CD14-positive monocyte (primary cell): ENCODE data around the gene C2orf66. TPM values are rescaled to one million over a fixed set of nuclear protein-coding genes. Genes with fewer than 3 reads are reported as not detected.

Experiments
- DNase-seq, 3 donors: peaks; one replicate each; pipeline ENCODE4 v3.0.0-alpha.2; 2011 to 2022
- H2AFZ ChIP-seq: 2 replicates; pipeline ENCODE4 v1.6.0; 2012; ENCODE audit warnings: mild to moderate bottlenecking, low read depth, low read length, inconsistent platforms; ENCODE audit not compliant: insufficient read depth, poor library complexity, severe bottlenecking
- H3K27ac ChIP-seq, 2 donors: 1 replicate in 1 of 2; 2 replicates in 1 of 2; pipeline ENCODE4 v1.5.1; 2012 to 2013; ENCODE audit warnings: low read length in 2 of 2, control low read depth in 1 of 2, inconsistent platforms in 1 of 2, low read depth in 1 of 2, mild to moderate bottlenecking in 1 of 2
- H3K27me3 ChIP-seq, 2 donors: one replicate each; pipeline versions ENCODE4 v1.6.0 to v1.6.1; 2011 to 2013; ENCODE audit warnings: low read length in 2 of 2; ENCODE audit not compliant: control insufficient read depth in 2 of 2, insufficient read depth in 2 of 2
- H3K36me3 ChIP-seq, 2 donors: replicated peaks in 1 of 2; 1 replicate in 1 of 2; 2 replicates in 1 of 2; pipeline versions ENCODE4 v1.5.1 to v1.6.1; 2012 to 2013; ENCODE audit warnings: low read length in 2 of 2, control low read depth in 1 of 2, inconsistent platforms in 1 of 2, mild to moderate bottlenecking in 1 of 2; ENCODE audit not compliant: insufficient read depth in 2 of 2, control insufficient read depth in 1 of 2
- H3K4me1 ChIP-seq, 2 donors: 1 replicate in 1 of 2; 2 replicates in 1 of 2; pipeline versions ENCODE4 v1.5.1 to v1.6.1; 2012 to 2013; ENCODE audit warnings: low read length in 2 of 2, control low read depth in 1 of 2, inconsistent platforms in 1 of 2, mild to moderate bottlenecking in 1 of 2, moderate library complexity in 1 of 2; ENCODE audit not compliant: insufficient read depth in 2 of 2, control insufficient read depth in 1 of 2
- H3K4me2 ChIP-seq: replicated peaks from 2 replicates; pipeline ENCODE3; 2012; ENCODE audit warnings: low read length, moderate library complexity, mild to moderate bottlenecking; ENCODE audit not compliant: poor library complexity, severe bottlenecking; ENCODE audit errors: extremely low read depth
- H3K4me3 ChIP-seq, 3 experiments: fragments of 200-600 bp in 1 of 3; sonication (generic) in 1 of 3; replicated peaks in 1 of 3; 1 replicate in 2 of 3; 2 replicates in 1 of 3; pipeline ENCODE4 v1.5.1; 2011 to 2013; ENCODE audit warnings: low read length in 3 of 3, mild to moderate bottlenecking in 3 of 3, control low read depth in 2 of 3, low read depth in 2 of 3, inconsistent platforms in 1 of 3, moderate library complexity in 1 of 3
- H3K79me2 ChIP-seq: 2 replicates; pipeline ENCODE4 v1.6.0; 2012; ENCODE audit warnings: mild to moderate bottlenecking, control low read depth, inconsistent platforms, low read length, moderate library complexity; ENCODE audit not compliant: insufficient read depth
- H3K9ac ChIP-seq: 2 replicates; pipeline ENCODE4 v1.6.0; 2017; ENCODE audit warnings: low read length, mild to moderate bottlenecking; ENCODE audit not compliant: insufficient read depth, poor library complexity, severe bottlenecking
- H3K9me3 ChIP-seq, 2 donors: replicated peaks in 1 of 2; 1 replicate in 1 of 2; 2 replicates in 1 of 2; pipeline versions ENCODE4 v1.5.1 to v1.6.1; 2012 to 2013; ENCODE audit warnings: low read length in 2 of 2, control low read depth in 1 of 2; ENCODE audit not compliant: control insufficient read depth in 1 of 2, insufficient read depth in 1 of 2
- H4K20me1 ChIP-seq: 2 replicates; pipeline ENCODE4 v1.6.0; 2012; ENCODE audit warnings: mild to moderate bottlenecking, low read length, control low read depth, moderate library complexity; ENCODE audit not compliant: insufficient read depth
- H3K27ac Mint-ChIP-seq, 7 donors: one replicate each; pipeline ENCODE4 v1.8.0; 2020; ENCODE audit warnings: mild to moderate bottlenecking in 7 of 7, mixed read lengths in 7 of 7, moderate library complexity in 6 of 7, inconsistent platforms in 2 of 7
- H3K27me3 Mint-ChIP-seq, 3 donors: one replicate each; pipeline ENCODE4 v1.8.0; 2021 to 2022; ENCODE audit warnings: low read depth in 3 of 3, mild to moderate bottlenecking in 3 of 3, mixed read lengths in 3 of 3, moderate library complexity in 3 of 3, inconsistent platforms in 1 of 3
- H3K36me3 Mint-ChIP-seq, 2 donors: one replicate each; pipeline ENCODE4 v1.8.0; 2020; ENCODE audit warnings: mixed read lengths in 2 of 2, inconsistent platforms in 1 of 2, mild to moderate bottlenecking in 1 of 2
- H3K4me1 Mint-ChIP-seq: one replicate; pipeline ENCODE4 v1.8.0; 2020; ENCODE audit warnings: mild to moderate bottlenecking, mixed read lengths
- H3K4me3 Mint-ChIP-seq, 2 donors: one replicate each; pipeline ENCODE4 v1.8.0; 2020; ENCODE audit warnings: mild to moderate bottlenecking in 2 of 2, mixed read lengths in 2 of 2, moderate library complexity in 1 of 2
- H3K9me3 Mint-ChIP-seq, 7 donors: one replicate each; pipeline ENCODE4 v1.8.0; 2020 to 2022; ENCODE audit warnings: mixed read lengths in 7 of 7, mild to moderate bottlenecking in 6 of 7, moderate library complexity in 6 of 7, inconsistent platforms in 2 of 7
- intact Hi-C, 2 donors: fragments of 100-400 bp; cut with micrococcal nuclease; formaldehyde crosslinking; loops; one replicate each; pipeline versions ENCODE4 v1.15.0 to v1.15.1; 2023
- polyA plus RNA-seq, 3 donors: library from polyadenylated mRNA; depleted of rRNA in 1 of 3; unstranded in 2 of 3; stranded (reverse) in 1 of 3; fragments of 300-500 nt in 2 of 3; fragments of >200 nt in 1 of 3; fragmentation: Illumina TruSeq in 2 of 3; gene quantifications; 1 replicate in 2 of 3; 2 replicates in 1 of 3; pipeline ENCODE4 v1.2.3, GENCODE V29; 2012 to 2021
- TF ChIP-seq, protein P1 (sequence below): fragments of 200-600 bp; IDR thresholded peaks from one replicate; pipeline ENCODE4 v1.8.0; 2022; ENCODE audit warnings: antibody characterized with exemption, mild to moderate bottlenecking

C2orf66 gene
- polyA plus RNA-seq, 3 donors, result not detected

DNA sequence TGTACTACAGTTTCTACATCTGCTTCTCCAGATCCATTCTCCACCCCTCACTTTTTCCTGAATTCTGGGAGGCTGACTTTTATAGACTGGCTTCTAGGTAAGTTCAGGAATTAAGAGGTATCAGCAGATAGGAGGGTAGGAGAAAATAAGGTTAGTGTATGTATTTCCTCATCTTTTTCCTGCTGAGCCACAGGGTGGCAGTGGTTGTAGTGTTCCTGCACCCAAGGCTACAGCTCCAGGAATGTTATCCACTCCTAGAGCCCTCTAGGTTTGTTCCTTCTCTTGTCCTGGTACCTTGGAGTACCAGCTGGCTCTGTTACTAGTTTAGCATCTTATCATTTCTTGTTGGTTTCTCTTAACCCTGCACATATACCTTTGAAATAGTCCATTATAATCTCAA is 40.7 kb upstream of the C2orf66 start:
- DNase-seq, result no peak
- peaks cover 3 to 7% of the 10 kb centered on the region in 2 donors for H3K36me3 Mint-ChIP-seq
- Histone ChIP-seq H3K36me3 (no peaks in the 10 kb centered on the region), H3K9me3 (no peaks in the 10 kb centered on the region), H3K4me3 (no peak overlapping the region), H3K4me2 (no peak overlapping the region), H3K4me1 (no peaks in the 10 kb centered on the region), H3K27me3 (no peaks in the 10 kb centered on the region), H3K79me2 (no peaks in the 10 kb centered on the region), H4K20me1 (no peaks in the 10 kb centered on the region), H3K27ac (no peak overlapping the region), H3K9ac (no peak overlapping the region), H2AFZ (no peak overlapping the region)
- no peaks in the 10 kb centered on the region for H3K9me3 Mint-ChIP-seq
- H3K4me1 Mint-ChIP-seq, result peaks cover 2% of the 10 kb centered on the region
- intact Hi-C loops, result no loop called here
- no peak overlapping the region for H3K4me3 Mint-ChIP-seq
- H3K27me3 Mint-ChIP-seq, result peaks cover 0 to 1% (median 0%) of the 10 kb centered on the region in 3 donors
- TF ChIP-seq, protein P1, sequence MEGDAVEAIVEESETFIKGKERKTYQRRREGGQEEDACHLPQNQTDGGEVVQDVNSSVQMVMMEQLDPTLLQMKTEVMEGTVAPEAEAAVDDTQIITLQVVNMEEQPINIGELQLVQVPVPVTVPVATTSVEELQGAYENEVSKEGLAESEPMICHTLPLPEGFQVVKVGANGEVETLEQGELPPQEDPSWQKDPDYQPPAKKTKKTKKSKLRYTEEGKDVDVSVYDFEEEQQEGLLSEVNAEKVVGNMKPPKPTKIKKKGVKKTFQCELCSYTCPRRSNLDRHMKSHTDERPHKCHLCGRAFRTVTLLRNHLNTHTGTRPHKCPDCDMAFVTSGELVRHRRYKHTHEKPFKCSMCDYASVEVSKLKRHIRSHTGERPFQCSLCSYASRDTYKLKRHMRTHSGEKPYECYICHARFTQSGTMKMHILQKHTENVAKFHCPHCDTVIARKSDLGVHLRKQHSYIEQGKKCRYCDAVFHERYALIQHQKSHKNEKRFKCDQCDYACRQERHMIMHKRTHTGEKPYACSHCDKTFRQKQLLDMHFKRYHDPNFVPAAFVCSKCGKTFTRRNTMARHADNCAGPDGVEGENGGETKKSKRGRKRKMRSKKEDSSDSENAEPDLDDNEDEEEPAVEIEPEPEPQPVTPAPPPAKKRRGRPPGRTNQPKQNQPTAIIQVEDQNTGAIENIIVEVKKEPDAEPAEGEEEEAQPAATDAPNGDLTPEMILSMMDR, result no peak
- no peak overlapping the region for H3K27ac Mint-ChIP-seq

DNA sequence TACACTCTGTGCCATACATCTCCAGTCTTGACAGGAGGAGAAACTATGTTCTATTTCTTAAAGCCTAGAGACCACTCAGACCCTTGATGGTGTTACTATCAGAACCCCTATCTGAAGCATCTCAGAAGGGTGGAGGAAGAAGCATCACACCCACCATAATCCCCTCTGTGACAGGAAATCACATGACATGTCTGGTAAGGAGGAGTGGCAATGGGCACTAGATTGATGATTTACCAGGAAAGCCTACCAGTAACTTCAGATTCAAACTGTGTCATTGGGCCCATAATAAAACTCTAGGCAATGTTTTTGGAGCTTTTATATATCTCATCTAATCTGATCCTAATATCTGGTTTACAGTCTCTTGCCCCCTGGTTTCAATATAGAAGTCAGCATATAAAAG is 37.1 kb upstream of the C2orf66 start:
- H3K27ac Mint-ChIP-seq, result no peak overlapping the region
- H3K36me3 ChIP-seq, result no peaks in the 10 kb centered on the region

More for the DNA sequence above, 37.1 kb upstream of the C2orf66 start:
- H3K36me3 Mint-ChIP-seq, result peaks cover 8 to 14% of the 10 kb centered on the region in 2 donors
- no peaks in the 10 kb centered on the region for H3K4me1 ChIP-seq
- no peak overlapping the region for H3K27ac ChIP-seq
- H2AFZ ChIP-seq, result no peak overlapping the region
- no peak overlapping the region for H3K4me3 Mint-ChIP-seq
- H3K27me3 ChIP-seq, result no peaks in the 10 kb centered on the region
- H3K79me2 ChIP-seq, result no peaks in the 10 kb centered on the region
- H3K9me3 ChIP-seq, result no peaks in the 10 kb centered on the region
- peaks cover 0 to 2% (median 0%) of the 10 kb centered on the region in 7 donors for H3K9me3 Mint-ChIP-seq
- H3K27me3 Mint-ChIP-seq, result peaks cover 0 to 1% (median 0%) of the 10 kb centered on the region in 3 donors
- peaks cover 2% of the 10 kb centered on the region for H3K4me1 Mint-ChIP-seq
- no peak overlapping the region for H3K4me3 ChIP-seq
- H3K9ac ChIP-seq, result no peak overlapping the region
- no peak for DNase-seq
- no peak overlapping the region for H3K4me2 ChIP-seq
- TF ChIP-seq, protein P1, result no peak
- intact Hi-C loops, result no loop called here
- no peaks in the 10 kb centered on the region for H4K20me1 ChIP-seq
